ENCODE data around the gene DUS1L.
A peak's percentile ranks its signal among the peaks of the same experiment; 100 is the strongest.

The DUS1L gene

GRCh38 chr17:82028246-82028645, 37.4 kb downstream of the DUS1L start:
- no peak for DNase-seq
- Histone ChIP-seq H3K27ac (no peak overlapping the region), H3K27me3 (ENCODE audit: insufficient read depth, low read depth, severe bottlenecking) (no peaks in the 10 kb centered on the region), H3K9me3 (ENCODE audit: severe bottlenecking) (no peaks in the 10 kb centered on the region), H3K36me3 (peaks cover 34% of the 10 kb centered on the region), H3K4me3 (ENCODE audit: low read depth, low read length) (no peak overlapping the region)
- no peak for TF ChIP-seq CTCF (IDR thresholded peaks at IDR 0.05; ENCODE audit: low read depth, low read length)

GRCh38 chr17:82025401-82026107, 40.0 kb downstream of the DUS1L start:
- H3K36me3 ChIP-seq = peaks cover 26% of the 10 kb centered on the region
- no peak overlapping the region for H3K27ac ChIP-seq
- H3K27me3 ChIP-seq (ENCODE audit: insufficient read depth, low read depth, severe bottlenecking) = no peaks in the 10 kb centered on the region
- no peak for DNase-seq
- H3K9me3 ChIP-seq (ENCODE audit: severe bottlenecking) = no peaks in the 10 kb centered on the region
- TF ChIP-seq CTCF (IDR thresholded peaks at IDR 0.05; ENCODE audit: low read depth, low read length) = no peak
- H3K4me3 ChIP-seq (ENCODE audit: low read depth, low read length) = no peak overlapping the region

- Histone ChIP-seq H3K36me3 (peaks cover 30% of the 10 kb centered on the region), H3K27ac (no peak overlapping the region), H3K9me3 (ENCODE audit: severe bottlenecking) (no peaks in the 10 kb centered on the region), H3K27me3 (ENCODE audit: insufficient read depth, low read depth, severe bottlenecking) (no peaks in the 10 kb centered on the region), H3K4me3 (ENCODE audit: low read depth, low read length) (no peak overlapping the region)
- no peak for DNase-seq
- TF ChIP-seq CTCF (IDR thresholded peaks at IDR 0.05; ENCODE audit: low read depth, low read length) = no peak
These were observed 40.7 kb downstream of the DUS1L start for GRCh38 chr17:82024859-82025258.

- H3K27ac ChIP-seq = peak overlapping the region; percentile 59
- no peaks in the 10 kb centered on the region for H3K27me3 ChIP-seq (ENCODE audit: insufficient read depth, low read depth, severe bottlenecking)
- no peak for TF ChIP-seq CTCF (IDR thresholded peaks at IDR 0.05; ENCODE audit: low read depth, low read length)
- H3K36me3 ChIP-seq = peaks cover 26% of the 10 kb centered on the region
- peak overlapping the region; percentile 86 for H3K4me3 ChIP-seq (ENCODE audit: low read depth, low read length)
- H3K9me3 ChIP-seq (ENCODE audit: severe bottlenecking) = no peaks in the 10 kb centered on the region
- peak; percentile 60 for DNase-seq
These were observed 42.0 kb downstream of the DUS1L start for GRCh38 chr17:82023447-82024241.

- no peaks in the 10 kb centered on the region for H3K9me3 ChIP-seq (ENCODE audit: severe bottlenecking)
- peak within 1 kb of the TSS; percentile 72 for H3K27ac ChIP-seq
- TF ChIP-seq CTCF (IDR thresholded peaks at IDR 0.05; ENCODE audit: low read depth, low read length) = no peak
- peak; percentile 100 for DNase-seq
- H3K27me3 ChIP-seq (ENCODE audit: insufficient read depth, low read depth, severe bottlenecking) = no peaks in the 10 kb centered on the region
- peak within 1 kb of the TSS; percentile 86 for H3K4me3 ChIP-seq (ENCODE audit: low read depth, low read length)
- H3K36me3 ChIP-seq = peaks cover 30% of the 10 kb centered on the region
These were observed 42.6 kb downstream of the DUS1L start, which contains the start of gene LRRC45 for GRCh38 chr17:82022981-82023446. LRRC45 (plus strand) TSS chr17:82023305; CDS start chr17:82023644, 339 bp downstream.
